Measurements from ENCODE around the gene BCAN. TPM values are rescaled to one million over a fixed set of nuclear protein-coding genes. Genes with fewer than 3 reads are reported as not detected.

The BCAN gene
- total RNA-seq, 1 experiment from 2014 or later, result 43.7 TPM

DNA sequence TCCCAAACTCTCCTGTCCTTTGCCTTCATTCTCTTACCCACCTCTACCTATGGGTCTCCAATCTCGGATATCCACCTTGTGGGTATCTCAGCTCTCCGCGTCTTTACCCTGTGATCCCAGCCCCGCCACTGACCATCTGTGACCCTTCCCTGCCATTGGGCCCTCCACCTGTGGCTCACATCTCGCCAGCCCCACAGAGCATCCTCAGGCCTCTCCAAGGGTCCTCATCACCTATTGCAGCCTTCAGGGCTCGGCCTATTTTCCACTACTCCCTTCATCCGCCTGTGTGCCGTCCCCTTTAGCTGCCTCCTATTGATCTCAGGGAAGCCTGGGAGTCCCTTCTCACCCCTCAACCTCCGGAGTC lies 11.1 kb downstream of the BCAN start:
- in situ Hi-C loops (cut with HindIII; ENCODE audit: low pct_unique_long_range_greater_than_20kb, low sequenced_read_pairs), result no loop called here

DNA sequence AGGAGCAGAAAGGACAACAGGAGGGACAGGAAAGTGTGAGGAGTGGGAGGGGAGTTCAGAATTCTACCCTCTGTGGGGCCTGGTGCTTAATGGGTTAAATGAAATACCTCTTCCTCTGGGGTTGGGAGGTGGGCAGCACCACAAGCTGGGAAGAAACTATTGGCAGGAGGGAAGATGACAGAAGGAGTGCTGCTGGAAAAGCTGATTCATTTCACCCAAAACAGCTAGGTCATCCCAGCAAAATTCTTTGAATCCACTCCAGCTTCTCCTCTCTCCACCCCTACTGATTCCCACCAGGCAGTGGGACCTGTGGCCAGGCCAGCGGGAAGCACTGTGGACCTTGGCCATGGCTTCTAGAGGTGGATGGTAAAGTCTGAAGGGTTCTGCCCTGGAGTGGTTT lies 12.8 kb downstream of the BCAN start:
- no peak for DNase-seq (ENCODE audit: low read depth, low spot score)
- in situ Hi-C loops (cut with HindIII; ENCODE audit: low pct_unique_long_range_greater_than_20kb, low sequenced_read_pairs), result no loop called here

More for the DNA sequence above, 11.1 kb downstream of the BCAN start:
- no peak for DNase-seq (ENCODE audit: low read depth, low spot score)

DNA sequence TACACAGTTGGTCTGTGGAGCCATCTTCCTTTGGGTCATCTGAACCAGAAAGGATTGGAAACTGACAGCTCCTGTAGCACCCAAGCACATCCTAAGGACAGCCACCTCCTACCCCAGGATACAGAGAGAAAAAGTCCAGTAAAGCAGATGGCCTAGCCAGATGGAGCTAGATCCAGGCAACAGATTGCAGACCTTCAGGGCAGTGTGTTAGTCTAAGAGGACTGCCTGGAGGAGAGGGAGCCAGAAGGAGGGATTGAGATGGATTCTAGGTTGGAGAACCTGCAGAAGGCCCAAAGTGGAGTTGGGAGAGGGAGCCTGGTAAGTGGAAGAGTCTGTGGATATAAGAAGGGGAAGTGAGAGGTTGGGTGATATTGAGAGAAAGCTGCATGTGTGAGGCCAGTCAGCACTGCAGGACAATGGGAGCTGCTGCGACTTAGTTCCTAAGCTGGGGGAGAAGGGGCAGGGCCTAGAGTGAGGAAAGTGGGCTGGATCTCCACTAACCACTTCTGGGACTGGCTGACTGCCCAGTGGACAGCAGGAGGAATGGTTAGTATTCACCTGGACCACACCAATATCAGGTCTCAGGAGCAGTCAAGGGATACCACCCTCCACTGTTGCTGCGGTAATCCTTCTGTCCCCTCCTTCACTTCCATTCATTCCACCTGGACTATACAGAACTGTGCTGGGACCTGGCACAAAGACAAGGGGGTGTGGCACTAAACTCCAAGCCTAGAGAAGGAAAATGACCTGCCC lies 13.4 kb downstream of the BCAN start:
- no peak for DNase-seq (ENCODE audit: low read depth, low spot score)
- in situ Hi-C loops (cut with HindIII; ENCODE audit: low pct_unique_long_range_greater_than_20kb, low sequenced_read_pairs), result no loop called here

- no peak for DNase-seq (ENCODE audit: low read depth, low spot score)
- in situ Hi-C loops (cut with HindIII; ENCODE audit: low pct_unique_long_range_greater_than_20kb, low sequenced_read_pairs), result no loop called here
Measured at GRCh38 chr1:156655904-156656516, 14.1 kb downstream of the BCAN start.

GRCh38 chr1:156656806-156657740 lies 15.2 kb downstream of the BCAN start:
- in situ Hi-C loops (cut with HindIII; ENCODE audit: low pct_unique_long_range_greater_than_20kb, low sequenced_read_pairs), result no loop called here
- peak; percentile 60 for DNase-seq (ENCODE audit: low read depth, low spot score)

DNA sequence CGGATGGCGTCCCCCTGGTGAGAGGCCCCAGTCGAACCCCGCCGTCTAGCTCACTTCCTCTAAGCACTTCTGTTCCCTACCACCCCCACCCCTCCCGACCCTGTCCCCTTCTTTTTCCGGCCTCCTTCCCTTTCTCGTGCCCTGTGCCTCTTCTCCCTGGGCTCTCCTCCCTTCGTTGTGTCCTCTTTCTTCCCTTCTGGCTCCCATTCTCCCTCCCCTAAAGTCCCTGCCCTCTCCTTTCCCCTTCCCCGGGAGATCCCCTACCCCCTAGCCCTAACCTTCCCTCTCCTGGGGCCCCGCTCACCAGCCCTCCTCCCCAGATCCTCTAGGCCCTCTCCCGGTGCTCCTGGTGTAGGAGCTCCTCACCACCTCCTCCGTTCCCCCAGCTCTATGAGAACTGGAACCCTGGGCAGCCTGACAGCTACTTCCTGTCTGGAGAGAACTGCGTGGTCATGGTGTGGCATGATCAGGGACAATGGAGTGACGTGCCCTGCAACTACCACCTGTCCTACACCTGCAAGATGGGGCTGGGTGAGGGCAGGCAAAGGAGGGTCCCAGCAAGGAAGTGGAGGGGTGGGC lies 15.9 kb downstream of the BCAN start:
- DNase-seq (ENCODE audit: low read depth, low spot score), result no peak
- in situ Hi-C loops (cut with HindIII; ENCODE audit: low pct_unique_long_range_greater_than_20kb, low sequenced_read_pairs), result no loop called here

- in situ Hi-C loops (cut with HindIII; ENCODE audit: low pct_unique_long_range_greater_than_20kb, low sequenced_read_pairs), result no loop called here
- DNase-seq (ENCODE audit: low read depth, low spot score), result no peak
Measured at GRCh38 chr1:156658496-156658895, 16.6 kb downstream of the BCAN start.

DNA sequence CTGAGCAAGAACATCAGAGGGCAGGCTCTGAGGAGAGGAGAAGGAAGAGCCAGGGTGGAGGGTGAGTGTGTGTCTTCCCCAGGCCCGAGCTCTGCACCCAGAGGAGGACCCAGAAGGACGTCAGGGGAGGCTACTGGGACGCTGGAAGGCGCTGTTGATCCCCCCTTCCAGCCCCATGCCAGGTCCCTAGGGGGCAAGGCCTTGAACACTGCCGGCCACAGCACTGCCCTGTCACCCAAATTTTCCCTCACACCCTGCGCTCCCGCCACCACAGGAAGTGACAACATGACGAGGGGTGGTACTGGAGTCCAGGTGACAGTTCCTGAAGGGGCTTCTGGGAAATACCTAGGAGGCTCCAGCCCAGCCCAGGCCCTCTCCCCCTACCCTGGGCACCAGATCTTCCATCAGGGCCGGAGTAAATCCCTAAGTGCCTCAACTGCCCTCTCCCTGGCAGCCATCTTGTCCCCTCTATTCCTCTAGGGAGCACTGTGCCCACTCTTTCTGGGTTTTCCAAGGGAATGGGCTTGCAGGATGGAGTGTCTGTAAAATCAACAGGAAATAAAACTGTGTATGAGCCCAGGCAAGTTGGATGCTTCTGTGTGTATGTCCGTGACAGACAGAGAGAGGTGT lies 17.1 kb downstream of the BCAN start:
- DNase-seq (ENCODE audit: low read depth, low spot score), result no peak
- in situ Hi-C loops (cut with HindIII; ENCODE audit: low pct_unique_long_range_greater_than_20kb, low sequenced_read_pairs), result no loop called here

- in situ Hi-C loops (cut with HindIII; ENCODE audit: low pct_unique_long_range_greater_than_20kb, low sequenced_read_pairs), result no loop called here
- no peak for DNase-seq (ENCODE audit: low read depth, low spot score)
Measured at GRCh38 chr1:156659661-156659987, 17.7 kb downstream of the BCAN start.

- peak; percentile 95 for DNase-seq (ENCODE audit: low read depth, low spot score)
- in situ Hi-C loops (cut with HindIII; ENCODE audit: low pct_unique_long_range_greater_than_20kb, low sequenced_read_pairs), result no loop called here
Measured at GRCh38 chr1:156659988-156660751, 18.3 kb downstream of the BCAN start.

DNA sequence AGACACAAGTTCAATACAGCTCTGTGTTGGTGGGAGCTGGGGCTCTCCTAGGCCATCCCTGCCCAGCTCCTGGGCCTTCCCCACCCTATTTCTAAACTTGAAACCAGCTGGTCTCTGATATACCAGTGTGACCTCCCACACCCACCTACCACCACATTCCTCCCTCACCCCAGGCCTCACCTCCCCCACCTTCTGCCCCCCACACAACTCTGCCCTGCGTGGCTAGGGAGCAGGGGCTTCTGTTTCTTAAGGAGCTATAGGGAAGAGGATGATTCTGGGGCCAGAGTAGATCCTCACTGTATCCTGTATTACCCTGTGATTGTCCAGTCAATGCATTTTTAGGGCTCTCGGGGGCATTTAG lies 18.8 kb downstream of the BCAN start:
- DNase-seq (ENCODE audit: low read depth, low spot score), result no peak
- in situ Hi-C loops (cut with HindIII; ENCODE audit: low pct_unique_long_range_greater_than_20kb, low sequenced_read_pairs), result no loop called here

- in situ Hi-C loops (cut with HindIII; ENCODE audit: low pct_unique_long_range_greater_than_20kb, low sequenced_read_pairs), result no loop called here
- DNase-seq (ENCODE audit: low read depth, low spot score), result peak; percentile 93
Measured at GRCh38 chr1:156662005-156662799, 20.3 kb downstream of the BCAN start.

- DNase-seq (ENCODE audit: low read depth, low spot score), result no peak
- in situ Hi-C loops (cut with HindIII; ENCODE audit: low pct_unique_long_range_greater_than_20kb, low sequenced_read_pairs), result no loop called here
Measured at GRCh38 chr1:156662800-156663055, 20.8 kb downstream of the BCAN start.

DNA sequence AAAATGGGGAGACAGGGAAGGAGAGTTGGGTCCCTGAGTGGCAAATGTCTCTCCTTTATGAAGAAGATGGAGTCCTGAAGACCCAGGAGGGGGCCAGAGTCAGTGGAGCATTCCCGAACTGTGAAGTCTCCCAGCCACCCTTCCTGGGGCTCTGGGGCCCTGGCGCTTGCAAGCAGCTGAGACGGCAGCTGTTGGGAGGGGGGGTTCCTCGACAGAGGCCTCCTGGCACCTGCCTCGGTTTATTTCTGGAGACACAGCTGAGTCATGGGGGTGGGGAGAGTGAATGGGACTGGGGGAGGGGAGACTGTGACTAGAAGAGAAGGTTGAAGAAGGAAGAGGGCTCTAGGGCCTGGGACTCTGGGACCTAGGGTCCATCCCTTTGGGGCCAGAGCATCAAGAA lies 21.3 kb downstream of the BCAN start:
- in situ Hi-C loops (cut with HindIII; ENCODE audit: low pct_unique_long_range_greater_than_20kb, low sequenced_read_pairs), result no loop called here
- DNase-seq (ENCODE audit: low read depth, low spot score), result no peak

- in situ Hi-C loops (cut with HindIII; ENCODE audit: low pct_unique_long_range_greater_than_20kb, low sequenced_read_pairs), result no loop called here
- DNase-seq (ENCODE audit: low read depth, low spot score), result no peak
Measured at GRCh38 chr1:156664046-156664766, 22.3 kb downstream of the BCAN start.

GRCh38 chr1:156664767-156665411 lies 23.0 kb downstream of the BCAN start:
- no peak for DNase-seq (ENCODE audit: low read depth, low spot score)
- in situ Hi-C loops (cut with HindIII; ENCODE audit: low pct_unique_long_range_greater_than_20kb, low sequenced_read_pairs), result no loop called here

Measured in SK-MEL-5 (cell line).